MM.1S (cell line): ENCODE measurements around the gene MYL6B.

ENCODE experiments used
- CTCF ChIP-seq: fragments of 300-600 bp; sonication (generic); IDR thresholded peaks from 2 replicates; pipeline ENCODE4 v1.5.1; 2016; ENCODE audit warnings: antibody characterized with exemption, low read length, mixed read lengths
- EZH2 ChIP-seq: fragments of 300-600 bp; sonication (generic); optimal IDR thresholded peaks from 2 replicates; pipeline ENCODE3; 2017; ENCODE audit warnings: low read depth, mild to moderate bottlenecking, antibody characterized with exemption, low read length, mixed read lengths

GRCh38 chr12:56110571-56110970 is 41.8 kb upstream of the MYL6B start:
- TF ChIP-seq CTCF (no peak), EZH2 (no peak)
